ENCODE data around the gene PADI4. TPM values are rescaled to one million over a fixed set of nuclear protein-coding genes. Genes with fewer than 3 reads are reported as not detected.

PADI4 gene
- total and polyA plus RNA-seq, 7 donors = 0.52 to 0.58 (median 0.54) TPM; not detected in 4

GRCh38 chr1:17287130-17287776 lies 20.7 kb upstream of the PADI4 start:
- H3K4me1 ChIP-seq = no peaks in the 10 kb centered on the region
- WGBS, 3 donors = 82 to 88% (median 85%) methylated on average over 5 of the region's 5 CpGs
- DNase-seq = no peak
- H3K27me3 ChIP-seq (ENCODE audit: insufficient read depth in 3 of 3, low read length in 2 of 3) = peaks cover 0 to 49% (median 1%) of the 10 kb centered on the region in 3 donors
- H3K27ac ChIP-seq = no peak overlapping the region
- intact Hi-C loops (cut with DNase I) = no loop called here
- no peak overlapping the region for H3K4me3 ChIP-seq
- ATAC-seq = no peak
- no peak for TF ChIP-seq CTCF (IDR thresholded peaks at IDR 0.05)
- no peaks in the 10 kb centered on the region for H3K9me3 ChIP-seq
- H3K36me3 ChIP-seq (ENCODE audit: insufficient read depth in 1 of 2, low read depth in 1 of 2) = no peaks in the 10 kb centered on the region

DNA sequence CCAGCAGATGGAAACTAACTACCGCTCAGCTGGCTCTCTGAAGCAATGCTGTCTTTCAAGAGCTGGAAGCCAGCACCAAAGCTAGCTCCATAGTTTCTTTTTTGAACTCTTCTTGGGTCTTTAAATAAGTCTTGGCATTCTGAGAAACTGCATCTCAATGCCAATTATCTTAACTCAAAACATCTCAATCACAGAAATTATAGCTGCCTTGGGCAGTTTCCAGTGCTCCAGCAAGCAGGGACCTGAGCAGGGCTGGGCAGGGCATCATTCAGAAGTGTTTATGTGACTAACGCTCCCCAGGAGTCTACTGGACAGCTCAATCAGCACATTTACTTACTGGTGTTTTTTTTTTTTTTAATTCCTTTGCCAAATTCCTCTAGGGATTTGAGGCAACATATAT lies 18.3 kb upstream of the PADI4 start:
- H3K4me1 ChIP-seq = no peaks in the 10 kb centered on the region
- H3K27me3 ChIP-seq (ENCODE audit: insufficient read depth in 3 of 3, low read length in 2 of 3) = peaks cover 0 to 33% (median 2%) of the 10 kb centered on the region in 3 donors
- no peak for TF ChIP-seq CTCF (IDR thresholded peaks at IDR 0.05)
- no peak for ATAC-seq
- no peak overlapping the region for H3K27ac ChIP-seq
- no peaks in the 10 kb centered on the region for H3K9me3 ChIP-seq
- 19 to 27% (median 24%) methylated on average over 2 of the region's 2 CpGs for WGBS, 3 donors
- H3K4me3 ChIP-seq = no peak overlapping the region
- no peak for DNase-seq
- intact Hi-C loops (cut with DNase I) = no loop called here
- no peaks in the 10 kb centered on the region for H3K36me3 ChIP-seq (ENCODE audit: insufficient read depth in 1 of 2, low read depth in 1 of 2)

- H3K9me3 ChIP-seq = no peaks in the 10 kb centered on the region
- intact Hi-C loops (cut with DNase I) = no loop called here
- peaks cover 0 to 33% (median 2%) of the 10 kb centered on the region in 3 donors for H3K27me3 ChIP-seq (ENCODE audit: insufficient read depth in 3 of 3, low read length in 2 of 3)
- TF ChIP-seq CTCF (IDR thresholded peaks at IDR 0.05) = no peak
- no peak overlapping the region for H3K27ac ChIP-seq
- no peaks in the 10 kb centered on the region for H3K4me1 ChIP-seq
- ATAC-seq (no peak), DNase-seq (no peak)
- 83 to 93% (median 92%) methylated on average over 3 of the region's 3 CpGs for WGBS, 3 donors
- no peak overlapping the region for H3K4me3 ChIP-seq
- H3K36me3 ChIP-seq (ENCODE audit: insufficient read depth in 1 of 2, low read depth in 1 of 2) = no peaks in the 10 kb centered on the region
These were observed 17.4 kb upstream of the PADI4 start for GRCh38 chr1:17290553-17290952.

GRCh38 chr1:17292299-17293160 lies 15.5 kb upstream of the PADI4 start:
- intact Hi-C loops (cut with DNase I) = no loop called here
- WGBS, 3 donors = 53 to 66% (median 62%) methylated on average over 6 to 7 of the region's 7 CpGs
- no peak for TF ChIP-seq CTCF (IDR thresholded peaks at IDR 0.05)
- H3K9me3 ChIP-seq = no peaks in the 10 kb centered on the region
- H3K27me3 ChIP-seq (ENCODE audit: insufficient read depth in 3 of 3, low read length in 2 of 3) = peaks cover 0 to 28% (median 2%) of the 10 kb centered on the region in 3 donors
- no peak for DNase-seq
- H3K4me1 ChIP-seq = no peaks in the 10 kb centered on the region
- no peaks in the 10 kb centered on the region for H3K36me3 ChIP-seq (ENCODE audit: insufficient read depth in 1 of 2, low read depth in 1 of 2)
- no peak overlapping the region for H3K4me3 ChIP-seq
- ATAC-seq = no peak
- H3K27ac ChIP-seq = no peak overlapping the region
